Measurements from ENCODE around the gene POLRMT.

The POLRMT gene

GRCh38 chr19:658059-658839, 24.9 kb upstream of the POLRMT start:
- CTCF ChIA-PET, result no interaction called here
- H3K27ac ChIP-seq, result peak overlapping the region; percentile 99
- TF ChIP-seq CTCF (conservative IDR thresholded peaks at IDR 0.05; ENCODE audit: low read depth), result no peak

GRCh38 chr19:657611-658010, 24.3 kb upstream of the POLRMT start:
- peak overlapping the region; percentile 99 for H3K27ac ChIP-seq
- ChIA-PET CTCF (no interaction called here), POLR2A (ENCODE audit: low non-redundant PET) (no interaction called here)
- DNase-seq (ENCODE audit: low spot score), result no peak
- TF ChIP-seq CTCF (conservative IDR thresholded peaks at IDR 0.05; ENCODE audit: low read depth), result no peak

More at GRCh38 chr19:658059-658839, 24.9 kb upstream of the POLRMT start:
- no peak for DNase-seq (ENCODE audit: low spot score)
- POLR2A ChIA-PET (ENCODE audit: low non-redundant PET), result no interaction called here

- POLR2A ChIA-PET (ENCODE audit: low non-redundant PET), result interaction anchor here (0.6 kb wide), 1 partner anchor 353 kb away, joined by 3 read pairs; no protein-coding TSS in a partner anchor
- CTCF ChIA-PET, result interaction anchor here (1.2 kb wide), 1 partner anchor 77 kb away, joined by 4 read pairs; no protein-coding TSS in a partner anchor
- TF ChIP-seq CTCF (conservative IDR thresholded peaks at IDR 0.05; ENCODE audit: low read depth), result no peak
- no peak for DNase-seq (ENCODE audit: low spot score)
- peak overlapping the region; percentile 99 for H3K27ac ChIP-seq
Observed at GRCh38 chr19:656751-657559, 23.6 kb upstream of the POLRMT start.

GRCh38 chr19:655691-656090, 22.4 kb upstream of the POLRMT start:
- ChIA-PET CTCF (interaction anchor here (0.6 to 1.2 kb wide), 2 partner anchors 17 to 79 kb away, joined by 4 read pairs; no protein-coding TSS in a partner anchor), POLR2A (ENCODE audit: low non-redundant PET) (no interaction called here)
- H3K27ac ChIP-seq, result peak overlapping the region; percentile 99
- TF ChIP-seq CTCF (conservative IDR thresholded peaks at IDR 0.05; ENCODE audit: low read depth), result no peak
- DNase-seq (ENCODE audit: low spot score), result no peak

- no peak for TF ChIP-seq CTCF (conservative IDR thresholded peaks at IDR 0.05; ENCODE audit: low read depth)
- ChIA-PET POLR2A (ENCODE audit: low non-redundant PET) (no interaction called here), CTCF (no interaction called here)
- H3K27ac ChIP-seq, result peak overlapping the region; percentile 11; the same call in 1 of the 2 replicates
- DNase-seq (ENCODE audit: low spot score), result no peak
Observed at GRCh38 chr19:653425-653824, 20.1 kb upstream of the POLRMT start.

- no peak for TF ChIP-seq CTCF (conservative IDR thresholded peaks at IDR 0.05; ENCODE audit: low read depth)
- peak overlapping the region; percentile 11; the same call in 1 of the 2 replicates for H3K27ac ChIP-seq
- DNase-seq (ENCODE audit: low spot score), result no peak
- CTCF ChIA-PET, result no interaction called here
- POLR2A ChIA-PET (ENCODE audit: low non-redundant PET), result no interaction called here
Observed at GRCh38 chr19:652467-653389, 19.4 kb upstream of the POLRMT start.
